ENCODE measurements around the gene TMEM239. TPM values are rescaled to one million over a fixed set of nuclear protein-coding genes. Genes with fewer than 3 reads are reported as not detected.
A peak's percentile ranks its signal among the peaks of the same experiment; 100 is the strongest.

TMEM239 gene
- polyA plus RNA-seq, 6 donors from 2014 or later: not detected

GRCh38 chr20:2847802-2848201, 31.6 kb downstream of the TMEM239 start:
- Mint-ChIP-seq H3K27ac (peak overlapping the region in 1 of 6 donors; percentile 20), H3K4me3 (no peak overlapping the region), H3K4me1 (peaks cover 22 to 29% (median 26%) of the 10 kb centered on the region in 3 donors), H3K9me3 (no peaks in the 10 kb centered on the region), H3K36me3 (no peaks in the 10 kb centered on the region), H3K27me3 (no peaks in the 10 kb centered on the region)
- DNase-seq: no peak
- ATAC-seq (ENCODE audit: low read depth in 2 of 2): no peak

- Mint-ChIP-seq H3K27ac (no peak overlapping the region), H3K4me1 (peaks cover 23 to 27% (median 25%) of the 10 kb centered on the region in 3 donors)
- no peak for DNase-seq
Observed at GRCh38 chr20:2849529-2849928, 33.4 kb downstream of the TMEM239 start.

DNA sequence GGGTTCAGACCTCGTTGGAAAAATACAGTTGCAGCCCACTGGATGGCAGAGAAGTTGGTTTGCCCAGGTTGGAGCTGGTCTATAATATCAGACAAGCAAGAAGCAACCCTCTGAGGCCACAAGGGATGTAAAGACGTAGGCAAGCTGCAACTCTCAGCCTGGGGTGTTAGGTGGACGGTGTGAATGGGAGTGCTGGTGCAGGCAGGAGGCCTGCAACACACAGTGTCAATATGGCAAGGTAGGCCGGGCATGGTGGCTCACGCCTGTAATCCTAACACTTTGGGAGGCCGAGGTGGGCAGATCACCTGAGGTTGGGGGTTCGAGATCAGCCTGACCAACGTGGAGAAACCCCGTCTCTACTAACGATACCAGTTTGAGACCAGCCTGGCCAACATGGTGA, 34.9 kb downstream of the TMEM239 start:
- DNase-seq: no peak
- Mint-ChIP-seq H3K4me3 (no peak overlapping the region), H3K27me3 (no peaks in the 10 kb centered on the region), H3K4me1 (peaks cover 16 to 20% (median 17%) of the 10 kb centered on the region in 3 donors), H3K27ac (peak overlapping the region in 2 of 6 donors; percentile 33 to 67), H3K36me3 (no peaks in the 10 kb centered on the region), H3K9me3 (no peaks in the 10 kb centered on the region)
- no peak for ATAC-seq (ENCODE audit: low read depth in 2 of 2)

More at GRCh38 chr20:2849529-2849928, 33.4 kb downstream of the TMEM239 start:
- ATAC-seq (ENCODE audit: low read depth in 2 of 2): no peak
- Mint-ChIP-seq H3K36me3 (no peaks in the 10 kb centered on the region), H3K27me3 (no peaks in the 10 kb centered on the region), H3K4me3 (no peak overlapping the region), H3K9me3 (no peaks in the 10 kb centered on the region)

GRCh38 chr20:2858591-2858990, 42.4 kb downstream of the TMEM239 start:
- H3K4me3 Mint-ChIP-seq: no peak overlapping the region
- ATAC-seq (ENCODE audit: low read depth in 2 of 2) (no peak), DNase-seq (no peak)
- peaks cover 0 to 6% (median 3%) of the 10 kb centered on the region in 3 donors for H3K4me1 Mint-ChIP-seq
- no peaks in the 10 kb centered on the region for H3K27me3 Mint-ChIP-seq
- H3K27ac Mint-ChIP-seq: peak overlapping the region in 1 of 6 donors; percentile 83
- no peaks in the 10 kb centered on the region for H3K9me3 Mint-ChIP-seq
- H3K36me3 Mint-ChIP-seq: peaks cover 3 to 7% of the 10 kb centered on the region in 2 donors

DNA sequence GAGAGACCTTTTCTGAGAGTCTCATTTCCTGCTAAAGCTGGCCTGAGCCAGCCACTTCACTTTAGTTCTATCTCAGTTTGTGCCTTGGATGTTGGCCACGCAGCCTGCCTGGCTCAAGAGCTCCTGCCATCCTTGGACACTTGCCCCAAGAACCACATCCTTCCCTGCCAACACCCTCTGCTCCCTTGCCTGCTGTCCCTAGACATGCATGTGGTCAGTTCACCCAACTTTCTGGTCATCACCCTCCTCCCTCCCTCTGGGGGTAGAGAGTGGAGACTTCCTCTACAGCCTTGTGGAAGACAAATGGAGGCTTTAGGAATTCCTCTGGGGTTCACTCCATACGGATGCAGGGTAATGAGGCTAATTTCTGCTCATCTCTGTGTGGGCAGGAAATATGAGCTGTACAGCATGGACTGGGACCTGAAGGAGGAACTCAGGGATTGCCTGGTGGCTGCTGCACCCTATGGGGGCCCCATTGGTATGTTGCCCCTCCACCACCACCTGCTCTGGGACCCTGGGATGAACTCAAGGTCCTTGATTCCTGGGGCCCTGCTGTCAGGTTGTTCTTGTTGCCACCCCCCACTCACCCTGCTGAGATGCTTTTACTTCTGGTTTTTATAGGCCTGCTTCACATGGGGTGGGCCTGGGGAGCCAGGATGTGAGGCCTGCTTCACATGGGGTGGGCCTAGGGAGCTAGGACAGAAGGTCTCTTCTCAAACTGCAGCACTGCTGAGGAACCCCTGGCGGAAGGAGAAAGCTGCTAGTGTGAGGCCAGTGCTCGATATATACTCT, 43.4 kb downstream of the TMEM239 start:
- Mint-ChIP-seq H3K27me3 (no peaks in the 10 kb centered on the region), H3K4me3 (no peak overlapping the region), H3K9me3 (no peaks in the 10 kb centered on the region), H3K36me3 (peaks cover 3 to 7% of the 10 kb centered on the region in 2 donors), H3K27ac (no peak overlapping the region), H3K4me1 (peaks cover 0 to 3% (median 0%) of the 10 kb centered on the region in 3 donors)
- ATAC-seq (ENCODE audit: low read depth in 2 of 2) (no peak), DNase-seq (no peak)

DNA sequence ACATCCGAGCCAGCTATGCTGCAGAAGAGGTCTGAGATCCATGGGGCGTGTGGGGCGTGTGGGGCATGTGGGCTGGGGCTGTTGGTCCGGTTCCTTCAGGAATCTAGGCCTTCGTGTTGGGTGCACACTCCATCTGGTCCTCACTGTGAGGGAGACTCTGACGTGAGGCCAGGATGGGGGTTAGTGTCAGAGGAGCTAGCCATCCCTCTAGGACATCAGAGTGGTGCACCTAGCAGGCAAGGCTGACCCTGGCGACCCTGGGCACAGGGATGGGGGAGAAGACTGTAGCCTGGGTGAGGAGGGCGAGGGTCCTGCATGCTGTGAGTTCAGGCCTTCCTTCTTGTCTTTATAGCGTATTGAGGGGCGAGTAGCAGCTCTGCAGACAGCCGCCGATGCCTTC, 48.5 kb downstream of the TMEM239 start:
- no peak overlapping the region for H3K4me3 Mint-ChIP-seq
- H3K27ac Mint-ChIP-seq: no peak overlapping the region
- no peak for DNase-seq
- peaks cover 0 to 9% (median 3%) of the 10 kb centered on the region in 3 donors for H3K4me1 Mint-ChIP-seq
- H3K36me3 Mint-ChIP-seq: peaks cover 0 to 7% of the 10 kb centered on the region in 2 donors
- ATAC-seq (ENCODE audit: low read depth in 2 of 2): no peak
- H3K27me3 Mint-ChIP-seq: no peaks in the 10 kb centered on the region
- no peaks in the 10 kb centered on the region for H3K9me3 Mint-ChIP-seq

DNA sequence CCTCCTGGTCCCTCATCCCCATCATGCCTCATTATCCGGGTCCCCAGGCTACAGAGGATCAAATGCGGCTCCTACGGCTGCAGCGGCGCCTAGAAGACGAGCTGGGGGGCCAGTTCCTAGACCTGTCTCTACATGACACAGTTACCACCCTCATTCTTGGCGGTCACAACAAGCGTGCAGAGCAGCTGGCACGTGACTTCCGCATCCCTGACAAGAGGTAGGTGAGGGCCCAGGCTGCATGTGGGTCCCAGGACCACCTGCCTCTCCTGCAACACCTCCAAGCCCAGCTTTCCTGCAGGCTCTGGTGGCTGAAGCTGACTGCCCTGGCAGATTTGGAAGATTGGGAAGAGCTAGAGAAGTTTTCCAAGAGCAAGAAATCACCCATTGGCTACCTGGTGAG, 48.9 kb downstream of the TMEM239 start:
- Mint-ChIP-seq H3K4me1 (peaks cover 0 to 9% (median 3%) of the 10 kb centered on the region in 3 donors), H3K27ac (no peak overlapping the region), H3K9me3 (no peaks in the 10 kb centered on the region), H3K4me3 (no peak overlapping the region), H3K27me3 (no peaks in the 10 kb centered on the region), H3K36me3 (peaks cover 0 to 7% of the 10 kb centered on the region in 2 donors)
- DNase-seq (no peak), ATAC-seq (ENCODE audit: low read depth in 2 of 2) (no peak)

GRCh38 chr20:2865630-2866029, 49.5 kb downstream of the TMEM239 start:
- H3K4me3 Mint-ChIP-seq: no peak overlapping the region
- H3K27ac Mint-ChIP-seq: no peak overlapping the region
- DNase-seq (no peak), ATAC-seq (ENCODE audit: low read depth in 2 of 2) (no peak)
- peaks cover 0 to 7% of the 10 kb centered on the region in 2 donors for H3K36me3 Mint-ChIP-seq
- no peaks in the 10 kb centered on the region for H3K27me3 Mint-ChIP-seq
- no peaks in the 10 kb centered on the region for H3K9me3 Mint-ChIP-seq
- peaks cover 0 to 9% (median 3%) of the 10 kb centered on the region in 3 donors for H3K4me1 Mint-ChIP-seq

DNA sequence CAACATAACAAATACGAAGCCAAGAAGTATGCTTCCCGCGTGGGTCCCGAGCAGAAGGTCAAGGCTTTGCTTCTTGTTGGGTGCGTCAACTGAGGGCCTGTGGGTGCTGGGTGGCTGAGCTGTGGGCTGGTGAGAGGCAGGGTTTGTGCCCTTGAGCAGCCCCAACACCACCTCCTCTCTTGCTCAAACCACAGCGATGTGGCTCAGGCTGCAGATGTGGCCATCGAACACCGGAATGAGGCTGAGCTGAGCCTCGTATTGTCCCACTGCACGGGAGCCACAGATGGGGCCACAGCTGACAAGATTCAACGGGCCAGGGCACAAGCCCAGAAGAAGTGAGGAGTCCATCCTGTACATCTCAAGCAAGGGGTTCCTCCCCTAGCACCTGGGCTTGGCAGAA, 50.1 kb downstream of the TMEM239 start:
- ATAC-seq (ENCODE audit: low read depth in 2 of 2): no peak
- Mint-ChIP-seq H3K27me3 (peaks cover 0 to 2% (median 0%) of the 10 kb centered on the region in 3 donors), H3K9me3 (no peaks in the 10 kb centered on the region), H3K4me3 (no peak overlapping the region), H3K27ac (peak overlapping the region in 1 of 6 donors; percentile 44), H3K36me3 (peaks cover 0 to 3% of the 10 kb centered on the region in 2 donors), H3K4me1 (peaks cover 0 to 9% (median 3%) of the 10 kb centered on the region in 3 donors)
- DNase-seq: no peak

GRCh38 chr20:2867081-2867864, 51.1 kb downstream of the TMEM239 start:
- Mint-ChIP-seq H3K27ac (no peak overlapping the region), H3K4me3 (no peak overlapping the region), H3K9me3 (no peaks in the 10 kb centered on the region), H3K27me3 (peaks cover 0 to 9% (median 0%) of the 10 kb centered on the region in 3 donors), H3K36me3 (no peaks in the 10 kb centered on the region), H3K4me1 (peaks cover 5 to 16% (median 10%) of the 10 kb centered on the region in 3 donors)
- no peak for DNase-seq
- ATAC-seq (ENCODE audit: low read depth in 2 of 2): no peak

Other genes starting within 250 kb of the TMEM239 start
- 100 to 1,000 TPM in 3 of 6 donors, 10 to 100 TPM in 3; 67.7 to 115 (median 95.8) TPM for gene NOP56, start 163.7 kb upstream of the TMEM239 start, polyA plus RNA-seq (ENCODE audit: low read depth in 6 of 6)
- gene IDH3B, start 152.1 kb upstream of the TMEM239 start, polyA plus RNA-seq (ENCODE audit: low read depth in 6 of 6): 100 to 1,000 TPM; 110 to 149 (median 128) TPM
- gene EBF4, start 123.6 kb upstream of the TMEM239 start, polyA plus RNA-seq (ENCODE audit: low read depth in 6 of 6): under 1 TPM in 1 of 6 donors, not detected in 5; 0.28 TPM
- not detected for gene CPXM1, start 15.7 kb upstream of the TMEM239 start, polyA plus RNA-seq (ENCODE audit: low read depth in 6 of 6)
- gene C20orf141, start 1.4 kb upstream of the TMEM239 start, polyA plus RNA-seq (ENCODE audit: low read depth in 6 of 6): not detected
- 10 to 100 TPM; 16.6 to 38.4 (median 22.5) TPM for gene PCED1A, start 24.3 kb downstream of the TMEM239 start, polyA plus RNA-seq (ENCODE audit: low read depth in 6 of 6)
- gene VPS16, start 24.4 kb downstream of the TMEM239 start, polyA plus RNA-seq (ENCODE audit: low read depth in 6 of 6): 10 to 100 TPM; 23.2 to 36.6 (median 29.1) TPM
- gene PTPRA, start 57.1 kb downstream of the TMEM239 start, polyA plus RNA-seq (ENCODE audit: low read depth in 6 of 6): 10 to 100 TPM; 22.9 to 50.9 (median 31.6) TPM
- gene GNRH2, start 227.3 kb downstream of the TMEM239 start, polyA plus RNA-seq (ENCODE audit: low read depth in 6 of 6): not detected
- 10 to 100 TPM; 64.0 to 94.6 (median 79.8) TPM for gene MRPS26, start 229.7 kb downstream of the TMEM239 start, polyA plus RNA-seq (ENCODE audit: low read depth in 6 of 6)

All from naive B cell (primary cell).